Muscle of leg (tissue), 11 donors: ENCODE data around the gene JAKMIP1. TPM values are rescaled to one million over a fixed set of nuclear protein-coding genes. Genes with fewer than 3 reads are reported as not detected.
A peak's percentile ranks its signal among the peaks of the same experiment; 100 is the strongest.

Experiments
- DNase-seq: peaks from one replicate; pipeline ENCODE4 v3.0.0; 2013
- H3K27ac ChIP-seq: one replicate; pipeline ENCODE4 v1.5.1; 2013; ENCODE audit warnings: mild to moderate bottlenecking, low read length, control low read depth
- H3K27me3 ChIP-seq: one replicate; pipeline ENCODE4 v1.6.1; 2013; ENCODE audit warnings: low read length; ENCODE audit not compliant: control insufficient read depth, insufficient read depth
- H3K36me3 ChIP-seq: one replicate; pipeline ENCODE4 v1.6.1; 2013; ENCODE audit warnings: low read length; ENCODE audit not compliant: control insufficient read depth, insufficient read depth
- H3K4me1 ChIP-seq: one replicate; pipeline ENCODE4 v1.6.1; 2013; ENCODE audit warnings: low read length; ENCODE audit not compliant: control insufficient read depth, insufficient read depth
- H3K4me3 ChIP-seq: one replicate; pipeline ENCODE4 v1.5.1; 2013; ENCODE audit warnings: low read length, control low read depth
- H3K9me3 ChIP-seq: replicated peaks from 2 replicates; pipeline ENCODE4 v1.6.1; 2013; ENCODE audit warnings: low read depth, low read length; ENCODE audit not compliant: control insufficient read depth
- WGBS: methylation state at CpG from one replicate; pipeline ENCODE4 v1.1.5; 2013; ENCODE audit warnings: missing lambda C conversion rate; ENCODE audit not compliant: insufficient coverage; 5-methylcytosine and 5-hydroxymethylcytosine counted together
- polyA plus RNA-seq, 8 donors: library from polyadenylated mRNA; unstranded; fragments of 120-200 nt; gene quantifications; one replicate each; pipeline versions ENCODE4 v1.2.1 to v1.2.3, GENCODE V29; 2013; ENCODE audit warnings: inconsistent platforms in 1 of 8, low replicate concordance in 1 of 8; ENCODE audit not compliant: insufficient read length in 8 of 8, insufficient read depth in 1 of 8
- total RNA-seq: library from RNA; stranded (reverse); fragments of 120-200 nt; gene quantifications from one replicate; pipeline ENCODE4 v1.2.4, GENCODE V29; 2013

JAKMIP1 gene
- total and polyA plus RNA-seq, 9 donors = 0.04 to 0.39 TPM; not detected in 7

- peaks cover 3% of the 10 kb centered on the region for H3K4me1 ChIP-seq
- no peaks in the 10 kb centered on the region for H3K9me3 ChIP-seq
- H3K36me3 ChIP-seq = no peaks in the 10 kb centered on the region
- no peak overlapping the region for H3K4me3 ChIP-seq
- peaks cover 9% of the 10 kb centered on the region for H3K27me3 ChIP-seq
- 38% methylated on average over 12 of the region's 22 CpGs for WGBS
- DNase-seq = peak; percentile 57
- H3K27ac ChIP-seq = no peak overlapping the region
These were observed 180.8 kb downstream of the JAKMIP1 start for GRCh38 chr4:6019316-6020263.

GRCh38 chr4:6018331-6018730 is 182.0 kb downstream of the JAKMIP1 start, which contains the start of gene C4orf50:
C4orf50 (minus strand) TSS chr4:6018431.
- 89% methylated on average over 3 of the region's 8 CpGs for WGBS
- Histone ChIP-seq H3K9me3 (no peaks in the 10 kb centered on the region), H3K4me3 (no peak within 1 kb of the TSS), H3K4me1 (no peaks in the 10 kb centered on the region), H3K36me3 (no peaks in the 10 kb centered on the region), H3K27ac (no peak within 1 kb of the TSS), H3K27me3 (peaks cover 9% of the 10 kb centered on the region)
- DNase-seq = no peak

- no peaks in the 10 kb centered on the region for H3K36me3 ChIP-seq
- 92% methylated on average over 10 of the region's 11 CpGs for WGBS
- no peaks in the 10 kb centered on the region for H3K9me3 ChIP-seq
- H3K4me3 ChIP-seq = no peak overlapping the region
- peaks cover 9% of the 10 kb centered on the region for H3K27me3 ChIP-seq
- DNase-seq = no peak
- no peaks in the 10 kb centered on the region for H3K4me1 ChIP-seq
- no peak overlapping the region for H3K27ac ChIP-seq
These were observed 182.5 kb downstream of the JAKMIP1 start for GRCh38 chr4:6017800-6018199.

- WGBS = 59% methylated on average over 9 of the region's 10 CpGs
These were observed 183.3 kb downstream of the JAKMIP1 start for GRCh38 chr4:6017030-6017429.

GRCh38 chr4:6013564-6013963 is 186.8 kb downstream of the JAKMIP1 start:
- H3K4me1 ChIP-seq = peaks cover 2% of the 10 kb centered on the region
- H3K27ac ChIP-seq = no peak overlapping the region
- H3K9me3 ChIP-seq = no peaks in the 10 kb centered on the region
- no peak for DNase-seq
- peaks cover 13% of the 10 kb centered on the region for H3K27me3 ChIP-seq
- H3K4me3 ChIP-seq = no peak overlapping the region
- no peaks in the 10 kb centered on the region for H3K36me3 ChIP-seq
- 83% methylated on average over 12 of the region's 12 CpGs for WGBS

More at GRCh38 chr4:6017030-6017429, 183.3 kb downstream of the JAKMIP1 start:
- H3K4me3 ChIP-seq = no peak overlapping the region
- no peaks in the 10 kb centered on the region for H3K9me3 ChIP-seq
- H3K27me3 ChIP-seq = peaks cover 9% of the 10 kb centered on the region
- no peaks in the 10 kb centered on the region for H3K4me1 ChIP-seq
- no peak for DNase-seq
- no peak overlapping the region for H3K27ac ChIP-seq
- H3K36me3 ChIP-seq = no peaks in the 10 kb centered on the region

GRCh38 chr4:6012200-6012599 is 188.1 kb downstream of the JAKMIP1 start:
- Histone ChIP-seq H3K27me3 (peaks cover 23% of the 10 kb centered on the region), H3K36me3 (no peaks in the 10 kb centered on the region), H3K27ac (no peak overlapping the region), H3K9me3 (no peaks in the 10 kb centered on the region), H3K4me3 (no peak overlapping the region), H3K4me1 (peaks cover 2% of the 10 kb centered on the region)
- DNase-seq = no peak
- WGBS = no CpG with 5 or more reads among the region's 5 CpGs

GRCh38 chr4:6011686-6012085 is 188.7 kb downstream of the JAKMIP1 start:
- Histone ChIP-seq H3K4me3 (no peak overlapping the region), H3K9me3 (no peaks in the 10 kb centered on the region), H3K4me1 (peaks cover 2% of the 10 kb centered on the region), H3K36me3 (no peaks in the 10 kb centered on the region), H3K27me3 (peaks cover 28% of the 10 kb centered on the region), H3K27ac (no peak overlapping the region)
- WGBS = 10% methylated on average over 7 of the region's 8 CpGs
- DNase-seq = peak; percentile 22

GRCh38 chr4:6011271-6011671 is 189.1 kb downstream of the JAKMIP1 start:
- no peak overlapping the region for H3K27ac ChIP-seq
- H3K9me3 ChIP-seq = no peaks in the 10 kb centered on the region
- no peak for DNase-seq
- H3K27me3 ChIP-seq = peaks cover 30% of the 10 kb centered on the region
- WGBS = 62% methylated on average over 10 of the region's 12 CpGs
- H3K36me3 ChIP-seq = no peaks in the 10 kb centered on the region
- no peak overlapping the region for H3K4me3 ChIP-seq
- peaks cover 2% of the 10 kb centered on the region for H3K4me1 ChIP-seq

- WGBS = 73% methylated on average over 2 of the region's 3 CpGs
These were observed 189.6 kb downstream of the JAKMIP1 start for GRCh38 chr4:6010789-6011188.

GRCh38 chr4:6009452-6009851 is 190.9 kb downstream of the JAKMIP1 start:
- no peak for DNase-seq
- no peak overlapping the region for H3K27ac ChIP-seq
- peaks cover 2% of the 10 kb centered on the region for H3K4me1 ChIP-seq
- 37% methylated on average over 6 of the region's 8 CpGs for WGBS
- no peak overlapping the region for H3K4me3 ChIP-seq
- H3K9me3 ChIP-seq = no peaks in the 10 kb centered on the region
- H3K27me3 ChIP-seq = peaks cover 37% of the 10 kb centered on the region
- H3K36me3 ChIP-seq = no peaks in the 10 kb centered on the region

More at GRCh38 chr4:6010789-6011188, 189.6 kb downstream of the JAKMIP1 start:
- no peak overlapping the region for H3K4me3 ChIP-seq
- peaks cover 2% of the 10 kb centered on the region for H3K4me1 ChIP-seq
- no peak overlapping the region for H3K27ac ChIP-seq
- H3K36me3 ChIP-seq = no peaks in the 10 kb centered on the region
- DNase-seq = no peak
- peaks cover 30% of the 10 kb centered on the region for H3K27me3 ChIP-seq
- H3K9me3 ChIP-seq = no peaks in the 10 kb centered on the region
